Neural cell (in vitro differentiated cells): ENCODE results near the gene GTF2H1. TPM values are rescaled to one million over a fixed set of nuclear protein-coding genes. Genes with fewer than 3 reads are reported as not detected.

Source experiments
- H2AFZ ChIP-seq: fragments of 200-600, 300-800 bp; sonication (generic), shearing (Covaris generic); 2 replicates; pipeline ENCODE4 v1.6.0; 2014; ENCODE audit warnings: low read depth, mild to moderate bottlenecking, antibody characterized with exemption, low read length, moderate library complexity
- H3F3A ChIP-seq: fragments of 200-600 bp; shearing (Covaris generic); 2 replicates; pipeline ENCODE4 v1.6.1; 2016; ENCODE audit warnings: mild to moderate bottlenecking, moderate library complexity, mixed read lengths, antibody characterized with exemption, low read length; ENCODE audit not compliant: insufficient read depth, poor library complexity, severe bottlenecking
- H3K27ac ChIP-seq: fragments of 200-600, 300-800 bp; sonication (generic), shearing (Covaris generic); 2 replicates; pipeline ENCODE4 v1.5.1; 2014; ENCODE audit warnings: mild to moderate bottlenecking, low read length, moderate library complexity
- H3K27me3 ChIP-seq: fragments of 300-800, 200-600 bp; sonication (generic), shearing (Covaris generic); 2 replicates; pipeline ENCODE4 v1.6.0; 2014; ENCODE audit warnings: mild to moderate bottlenecking, low read depth, low read length, moderate library complexity; ENCODE audit not compliant: insufficient read depth
- H3K36me3 ChIP-seq: fragments of 300-800, 200-600 bp; sonication (generic), shearing (Covaris generic); 2 replicates; pipeline ENCODE4 v1.5.1; 2014; ENCODE audit warnings: mild to moderate bottlenecking, antibody characterized with exemption, low read length, moderate library complexity; ENCODE audit not compliant: insufficient read depth
- H3K4me2 ChIP-seq: fragments of 300-800, 200-600 bp; sonication (generic), shearing (Covaris generic); 2 replicates; pipeline ENCODE4 v1.6.0; 2014; ENCODE audit warnings: mild to moderate bottlenecking, low read length
- H3K4me3 ChIP-seq: fragments of 300-800, 200-600 bp; sonication (generic), shearing (Covaris generic); 2 replicates; pipeline ENCODE4 v1.5.1; 2014; ENCODE audit warnings: mild to moderate bottlenecking, low read length, moderate library complexity
- H3K79me2 ChIP-seq: fragments of 200-600 bp; shearing (Covaris generic); replicated peaks from 2 replicates; pipeline ENCODE4 v1.6.0; 2014; ENCODE audit warnings: mild to moderate bottlenecking, low read length, moderate library complexity; ENCODE audit not compliant: insufficient read depth
- H3K9ac ChIP-seq: fragments of 300-800, 200-600 bp; sonication (generic), shearing (Covaris generic); 2 replicates; pipeline ENCODE4 v1.6.1; 2016; ENCODE audit warnings: mild to moderate bottlenecking, low read length, mixed read lengths
- H3K9me2 ChIP-seq: fragments of 200-600 bp; shearing (Covaris generic); 2 replicates; pipeline ENCODE4 v1.6.1; 2016; ENCODE audit warnings: mild to moderate bottlenecking, low read length, mixed read lengths; ENCODE audit not compliant: insufficient read depth
- H3K9me3 ChIP-seq: fragments of 200-600, 300-800 bp; sonication (generic), shearing (Covaris generic); 2 replicates; pipeline ENCODE4 v1.6.1; 2016; ENCODE audit warnings: mild to moderate bottlenecking, mixed run types, low read length, moderate library complexity, mixed read lengths
- H4K20me1 ChIP-seq: fragments of 200-600 bp; shearing (Covaris generic); 2 replicates; pipeline ENCODE4 v1.6.1; 2016; ENCODE audit warnings: mild to moderate bottlenecking, mixed run types; ENCODE audit not compliant: insufficient read depth
- CTCF ChIP-seq: fragments of 450-650 bp; IDR thresholded peaks from 2 replicates; pipeline ENCODE4 v1.5.1; 2014; ENCODE audit warnings: antibody characterized with exemption, mild to moderate bottlenecking, moderate library complexity; ENCODE audit not compliant: poor library complexity, severe bottlenecking
- EP300 ChIP-seq: fragments of 450-650 bp; conservative IDR thresholded peaks from 2 replicates; pipeline ENCODE4 v1.6.1; 2014; ENCODE audit warnings: antibody characterized with exemption, mild to moderate bottlenecking, moderate library complexity; ENCODE audit not compliant: poor library complexity, severe bottlenecking
- EZH2 ChIP-seq: fragments of 200-600, 300-800 bp; shearing (Covaris generic), sonication (generic); IDR thresholded peaks from 2 replicates; pipeline ENCODE4 v1.6.1; 2014; ENCODE audit warnings: antibody characterized with exemption, low read length, borderline replicate concordance, mild to moderate bottlenecking; ENCODE audit not compliant: insufficient read depth, poor library complexity, severe bottlenecking
- MXI1 ChIP-seq: fragments of 450-650 bp; conservative IDR thresholded peaks from 2 replicates; pipeline ENCODE4 v1.6.1; 2014; ENCODE audit warnings: antibody characterized with exemption, mild to moderate bottlenecking; ENCODE audit not compliant: poor library complexity, severe bottlenecking
- POLR2AphosphoS5 ChIP-seq: IDR thresholded peaks from 2 replicates; pipeline ENCODE4 v1.6.1; 2012
- RAD21 ChIP-seq: fragments of 450-650 bp; conservative IDR thresholded peaks from 2 replicates; pipeline ENCODE4 v1.6.1; 2014; ENCODE audit warnings: antibody characterized with exemption, mild to moderate bottlenecking, moderate library complexity
- REST ChIP-seq: IDR thresholded peaks from 2 replicates; pipeline ENCODE4 v1.6.1; 2012; ENCODE audit warnings: borderline replicate concordance
- SMC3 ChIP-seq: fragments of 450-650 bp; conservative IDR thresholded peaks from 2 replicates; pipeline ENCODE4 v1.6.1; 2014; ENCODE audit warnings: antibody characterized with exemption, mild to moderate bottlenecking, moderate library complexity; ENCODE audit not compliant: poor library complexity
- TAF1 ChIP-seq: IDR thresholded peaks from 2 replicates; pipeline ENCODE4 v1.6.1; 2012; ENCODE audit warnings: low read depth
- polyA plus RNA-seq: library from polyadenylated mRNA; depleted of rRNA; stranded (reverse); fragments of >200 nt; gene quantifications from 2 replicates; pipeline ENCODE4 v1.2.3, GENCODE V29; 2014

The GTF2H1 gene
- polyA plus RNA-seq, 1 donor from 2014 or later = 109 TPM

- no peaks in the 10 kb centered on the region for H3F3A ChIP-seq
- peaks cover 11% of the 10 kb centered on the region for H3K36me3 ChIP-seq
- no peak overlapping the region for H2AFZ ChIP-seq
- no peak overlapping the region for H3K27ac ChIP-seq
- no peaks in the 10 kb centered on the region for H4K20me1 ChIP-seq
- H3K79me2 ChIP-seq = no peaks in the 10 kb centered on the region
- no peak for TF ChIP-seq MXI1
- TF ChIP-seq EP300 = no peak
- no peak for TF ChIP-seq RAD21
- no peak for TF ChIP-seq EZH2
- TF ChIP-seq POLR2AphosphoS5 = no peak
- no peak for TF ChIP-seq REST
- TF ChIP-seq SMC3 = no peak
- TF ChIP-seq CTCF = no peak
- no peak for TF ChIP-seq TAF1
- H3K9me3 ChIP-seq = no peaks in the 10 kb centered on the region
- H3K27me3 ChIP-seq = no peaks in the 10 kb centered on the region
- H3K4me3 ChIP-seq = no peak overlapping the region
- H3K4me2 ChIP-seq = no peak overlapping the region
- H3K9ac ChIP-seq = no peak overlapping the region
- no peaks in the 10 kb centered on the region for H3K9me2 ChIP-seq
These were observed 36.3 kb downstream of the GTF2H1 start for GRCh38 chr11:18358646-18359045.

- no peaks in the 10 kb centered on the region for H3K79me2 ChIP-seq
- no peaks in the 10 kb centered on the region for H3F3A ChIP-seq
- peaks cover 16% of the 10 kb centered on the region for H3K36me3 ChIP-seq
- H3K27me3 ChIP-seq = no peaks in the 10 kb centered on the region
- H3K4me3 ChIP-seq = no peak overlapping the region
- no peak overlapping the region for H3K27ac ChIP-seq
- H3K4me2 ChIP-seq = no peak overlapping the region
- no peak overlapping the region for H2AFZ ChIP-seq
- H3K9me3 ChIP-seq = no peaks in the 10 kb centered on the region
- TF ChIP-seq TAF1 (no peak), MXI1 (no peak)
- H3K9ac ChIP-seq = no peak overlapping the region
- no peaks in the 10 kb centered on the region for H4K20me1 ChIP-seq
- H3K9me2 ChIP-seq = no peaks in the 10 kb centered on the region
These were observed 38.8 kb downstream of the GTF2H1 start for GRCh38 chr11:18361154-18361553.
